GM19324 (cell line): Measurements from ENCODE around the gene NLRX1.
"Not testable (repeated sequence)": the region's sequence is repeated elsewhere in the genome, so short reads cannot be mapped to it uniquely, and the experiment has no call there.

Source experiments
- ATAC-seq: cut with Tn5 transposase; IDR thresholded peaks from one replicate; pipeline ENCODE4 v1.9.1; 2021; ENCODE audit warnings: mild to moderate bottlenecking, moderate library complexity; ENCODE audit not compliant: unreplicated experiment, low FRiP score

NLRX1 gene

GRCh38 chr11:119181677-119182412, 13.3 kb downstream of the NLRX1 start:
- ATAC-seq: no peak

GRCh38 chr11:119184399-119184798, 15.9 kb downstream of the NLRX1 start:
- ATAC-seq: not testable (repeated sequence)

GRCh38 chr11:119185981-119186634, 17.6 kb downstream of the NLRX1 start:
- ATAC-seq: no peak

- no peak for ATAC-seq
Observed at GRCh38 chr11:119187123-119187892, 18.8 kb downstream of the NLRX1 start.

GRCh38 chr11:119188067-119188466, 19.5 kb downstream of the NLRX1 start:
- no peak for ATAC-seq

- no peak for ATAC-seq
Observed at GRCh38 chr11:119188887-119189286, 20.4 kb downstream of the NLRX1 start.

GRCh38 chr11:119189393-119189792, 20.9 kb downstream of the NLRX1 start:
- no peak for ATAC-seq

GRCh38 chr11:119190531-119190930, 22.0 kb downstream of the NLRX1 start:
- ATAC-seq: no peak

- not testable (repeated sequence) for ATAC-seq
Observed at GRCh38 chr11:119191265-119191664, 22.7 kb downstream of the NLRX1 start.

- ATAC-seq: no peak
Observed at GRCh38 chr11:119192111-119192510, 23.6 kb downstream of the NLRX1 start.

GRCh38 chr11:119193001-119193400, 24.5 kb downstream of the NLRX1 start:
- no peak for ATAC-seq

GRCh38 chr11:119193626-119194025, 25.1 kb downstream of the NLRX1 start:
- no peak for ATAC-seq

- no peak for ATAC-seq
Observed at GRCh38 chr11:119194811-119195440, 26.4 kb downstream of the NLRX1 start.

- no peak for ATAC-seq
Observed at GRCh38 chr11:119195680-119196079, 27.2 kb downstream of the NLRX1 start.

- no peak for ATAC-seq
Observed at GRCh38 chr11:119196833-119197483, 28.4 kb downstream of the NLRX1 start.

- no peak for ATAC-seq
Observed at GRCh38 chr11:119198925-119199324, 30.4 kb downstream of the NLRX1 start.

GRCh38 chr11:119201236-119201635, 32.7 kb downstream of the NLRX1 start:
- ATAC-seq: not testable (repeated sequence)

GRCh38 chr11:119202554-119202953, 34.0 kb downstream of the NLRX1 start:
- ATAC-seq: no peak

- no peak for ATAC-seq
Observed at GRCh38 chr11:119204066-119204465, 35.5 kb downstream of the NLRX1 start.

- ATAC-seq: no peak
Observed at GRCh38 chr11:119205080-119205479, 36.6 kb downstream of the NLRX1 start.
